Neutrophil (primary cell): ENCODE results near the gene ARHGAP5.

ENCODE experiments used
- H3K27ac ChIP-seq: fragments of 200-600 bp; sonication (generic); 2 replicates; pipeline ENCODE4 v1.5.1; 2016; ENCODE audit warnings: mild to moderate bottlenecking, moderate library complexity
- H3K27me3 ChIP-seq: fragments of 200-600 bp; sonication (generic); 2 replicates; pipeline ENCODE4 v1.6.0; 2016; ENCODE audit warnings: mild to moderate bottlenecking
- H3K36me3 ChIP-seq: fragments of 200-600 bp; sonication (generic); 2 replicates; pipeline ENCODE4 v1.5.1; 2017
- H3K4me1 ChIP-seq, 2 experiments: fragments of 200-600 bp in 1 of 2; sonication (generic) in 1 of 2; 1 replicate in 1 of 2; 2 replicates in 1 of 2; pipeline versions ENCODE4 v1.5.1 to v1.6.1; 2013 to 2016; ENCODE audit warnings: low read depth in 1 of 2, low read length in 1 of 2, mild to moderate bottlenecking in 1 of 2, moderate library complexity in 1 of 2; ENCODE audit not compliant: control insufficient read depth in 1 of 2, insufficient read depth in 1 of 2
- H3K4me3 ChIP-seq, 2 experiments: fragments of 200-600 bp in 1 of 2; sonication (generic) in 1 of 2; 1 replicate in 1 of 2; 2 replicates in 1 of 2; pipeline ENCODE4 v1.5.1; 2013 to 2016; ENCODE audit warnings: low read depth in 1 of 2, low read length in 1 of 2, mild to moderate bottlenecking in 1 of 2, moderate library complexity in 1 of 2
- H3K9me3 ChIP-seq: fragments of 200-600 bp; sonication (generic); 2 replicates; pipeline ENCODE4 v1.5.1; 2016
- TF ChIP-seq, protein P1 (sequence below): fragments of 200-600 bp; sonication (generic); IDR thresholded peaks from 2 replicates; pipeline ENCODE4 v1.5.1; 2016; ENCODE audit warnings: antibody characterized with exemption

Gene ARHGAP5

DNA sequence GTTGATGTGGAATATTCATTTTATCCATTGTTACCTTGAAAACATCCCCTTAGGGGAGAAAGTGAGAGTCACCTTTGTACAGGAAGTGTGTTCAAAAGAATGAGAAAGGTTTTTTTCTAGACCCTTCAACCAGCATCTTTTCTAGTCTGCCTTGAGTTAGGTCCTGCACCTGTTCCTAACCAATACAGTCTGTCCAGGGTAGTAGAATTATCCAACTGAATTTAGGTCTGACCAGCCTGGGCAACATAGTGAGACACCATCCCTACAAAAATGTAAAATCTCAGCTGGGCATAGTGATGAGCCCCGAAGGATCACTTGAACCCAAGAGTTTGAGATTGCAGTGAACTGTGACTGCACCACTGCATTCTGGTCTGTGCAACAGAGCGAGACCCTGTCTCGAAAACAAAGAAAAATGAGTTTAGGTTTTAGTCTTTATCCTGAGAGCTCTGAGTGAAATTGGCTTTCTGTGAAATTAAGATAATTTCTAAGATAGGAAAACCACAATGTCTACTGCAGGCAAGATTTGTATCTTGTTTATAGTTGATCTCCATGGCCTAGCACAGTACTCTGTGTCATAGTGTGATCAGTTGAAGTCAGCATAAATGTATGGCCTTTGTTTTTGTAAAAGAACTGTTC, 25.2 kb downstream of the ARHGAP5 start:
- H3K27me3 ChIP-seq: no peaks in the 10 kb centered on the region
- no peak overlapping the region for H3K4me3 ChIP-seq
- no peak overlapping the region for H3K27ac ChIP-seq
- no peaks in the 10 kb centered on the region for H3K9me3 ChIP-seq
- peaks cover 8 to 20% of the 10 kb centered on the region in 2 experiments for H3K4me1 ChIP-seq
- H3K36me3 ChIP-seq: no peaks in the 10 kb centered on the region
- TF ChIP-seq, protein P1, sequence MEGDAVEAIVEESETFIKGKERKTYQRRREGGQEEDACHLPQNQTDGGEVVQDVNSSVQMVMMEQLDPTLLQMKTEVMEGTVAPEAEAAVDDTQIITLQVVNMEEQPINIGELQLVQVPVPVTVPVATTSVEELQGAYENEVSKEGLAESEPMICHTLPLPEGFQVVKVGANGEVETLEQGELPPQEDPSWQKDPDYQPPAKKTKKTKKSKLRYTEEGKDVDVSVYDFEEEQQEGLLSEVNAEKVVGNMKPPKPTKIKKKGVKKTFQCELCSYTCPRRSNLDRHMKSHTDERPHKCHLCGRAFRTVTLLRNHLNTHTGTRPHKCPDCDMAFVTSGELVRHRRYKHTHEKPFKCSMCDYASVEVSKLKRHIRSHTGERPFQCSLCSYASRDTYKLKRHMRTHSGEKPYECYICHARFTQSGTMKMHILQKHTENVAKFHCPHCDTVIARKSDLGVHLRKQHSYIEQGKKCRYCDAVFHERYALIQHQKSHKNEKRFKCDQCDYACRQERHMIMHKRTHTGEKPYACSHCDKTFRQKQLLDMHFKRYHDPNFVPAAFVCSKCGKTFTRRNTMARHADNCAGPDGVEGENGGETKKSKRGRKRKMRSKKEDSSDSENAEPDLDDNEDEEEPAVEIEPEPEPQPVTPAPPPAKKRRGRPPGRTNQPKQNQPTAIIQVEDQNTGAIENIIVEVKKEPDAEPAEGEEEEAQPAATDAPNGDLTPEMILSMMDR: no peak

DNA sequence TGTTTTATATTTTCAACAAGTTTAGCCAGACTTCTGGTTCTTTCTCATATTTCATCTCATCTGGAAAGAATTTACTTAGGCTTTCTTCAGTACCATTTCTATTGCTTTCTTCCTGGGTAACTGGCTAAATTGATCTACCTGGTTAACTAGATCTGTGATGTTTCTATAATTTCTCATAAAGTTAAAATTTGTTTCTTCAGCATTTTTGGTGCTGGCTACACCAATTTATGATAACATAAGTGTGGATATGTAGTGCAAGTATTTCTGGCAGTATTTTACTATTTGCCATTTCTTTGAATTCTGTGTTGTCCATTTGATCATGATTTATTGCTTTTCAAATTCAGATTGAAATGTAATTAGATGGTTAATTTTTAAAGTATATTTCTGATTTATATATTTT, 25.9 kb downstream of the ARHGAP5 start:
- H3K4me1 ChIP-seq: peaks cover 8 to 20% of the 10 kb centered on the region in 2 experiments
- H3K27ac ChIP-seq: no peak overlapping the region
- no peaks in the 10 kb centered on the region for H3K27me3 ChIP-seq
- TF ChIP-seq, protein P1: no peak
- H3K4me3 ChIP-seq: no peak overlapping the region
- no peaks in the 10 kb centered on the region for H3K9me3 ChIP-seq
- H3K36me3 ChIP-seq: no peaks in the 10 kb centered on the region

DNA sequence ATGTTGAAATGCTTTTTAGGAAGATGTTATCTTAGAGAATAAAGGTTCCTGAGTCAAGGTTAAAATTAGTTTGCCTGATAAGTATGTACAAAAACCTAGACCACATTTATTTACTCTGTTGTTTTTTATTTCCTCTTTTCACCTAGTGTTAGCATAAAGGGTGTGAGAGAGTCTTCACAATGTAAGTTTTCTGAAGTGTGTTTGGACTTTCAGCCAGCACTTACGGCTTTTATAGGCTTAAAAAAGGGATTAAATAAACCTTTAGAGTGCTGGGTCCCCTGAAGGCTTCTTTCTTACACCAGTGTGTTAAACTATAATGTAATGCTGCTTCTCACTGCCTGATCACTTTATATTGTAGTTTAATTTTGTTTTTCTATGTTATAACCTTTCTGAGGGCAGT, 27.2 kb downstream of the ARHGAP5 start:
- TF ChIP-seq, protein P1: no peak
- Histone ChIP-seq H3K9me3 (no peaks in the 10 kb centered on the region), H3K4me3 (no peak overlapping the region), H3K36me3 (no peaks in the 10 kb centered on the region), H3K4me1 (peaks cover 8 to 20% of the 10 kb centered on the region in 2 experiments), H3K27me3 (no peaks in the 10 kb centered on the region), H3K27ac (peak overlapping the region; percentile 56)

GRCh38 chr14:32104803-32105202, 27.7 kb downstream of the ARHGAP5 start:
- Histone ChIP-seq H3K36me3 (no peaks in the 10 kb centered on the region), H3K4me1 (peaks cover 8 to 20% of the 10 kb centered on the region in 2 experiments), H3K4me3 (no peak overlapping the region), H3K9me3 (no peaks in the 10 kb centered on the region), H3K27me3 (no peaks in the 10 kb centered on the region), H3K27ac (peak overlapping the region; percentile 56)
- TF ChIP-seq, protein P1: no peak

DNA sequence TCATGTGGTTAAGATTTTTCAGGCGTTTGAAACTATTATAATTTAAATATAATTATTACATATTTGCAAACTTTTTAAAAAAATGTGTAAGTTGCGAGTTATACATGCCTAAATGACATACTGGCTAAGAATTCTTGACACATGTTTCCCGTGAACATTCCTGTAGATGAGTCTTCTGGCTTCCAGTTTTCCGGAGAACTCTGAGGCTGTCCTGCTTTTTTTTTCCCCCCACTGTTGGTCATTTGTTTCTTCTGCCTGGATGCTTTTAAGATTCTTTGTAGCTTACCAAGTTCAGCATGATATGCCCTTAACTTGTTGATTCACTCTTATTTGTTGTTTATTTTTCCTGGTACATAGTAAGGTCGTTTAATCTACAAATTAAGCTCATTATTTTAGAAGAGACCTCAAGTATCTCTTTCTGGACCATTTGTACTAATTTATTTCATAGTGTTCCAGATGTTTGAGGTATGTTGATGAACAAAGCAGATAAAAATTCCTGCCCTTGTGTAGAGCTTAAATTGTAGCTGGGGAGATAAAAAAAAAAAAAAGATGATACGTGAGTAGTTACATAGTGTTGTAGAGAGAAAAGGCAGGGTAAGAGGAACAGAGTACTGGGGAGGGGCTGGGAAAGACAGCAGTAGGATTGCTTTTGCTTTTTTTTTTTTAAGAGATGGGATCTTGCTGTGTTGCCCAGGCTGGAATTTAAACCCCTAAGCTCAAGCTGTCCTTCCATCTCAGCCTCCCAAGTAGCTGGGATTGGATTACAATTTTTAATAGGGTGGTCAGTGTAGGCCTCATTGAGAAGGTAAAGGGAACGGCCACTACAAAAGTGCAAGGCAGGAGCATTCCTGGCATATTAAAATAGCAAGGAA, 32.8 kb downstream of the ARHGAP5 start:
- Histone ChIP-seq H3K4me3 (no peak overlapping the region), H3K27me3 (no peaks in the 10 kb centered on the region), H3K27ac (no peak overlapping the region), H3K36me3 (no peaks in the 10 kb centered on the region), H3K9me3 (no peaks in the 10 kb centered on the region), H3K4me1 (peaks cover under 1 to 9% of the 10 kb centered on the region in 2 experiments)
- TF ChIP-seq, protein P1: no peak
